NCI-H226 (cell line): Measurements from ENCODE around the gene PRCC.
"Not testable (repeated sequence)": the region's sequence is repeated elsewhere in the genome, so short reads cannot be mapped to it uniquely, and the experiment has no call there.

Experiments used
- DNase-seq: peaks from one replicate; pipeline ENCODE4 v3.0.0-alpha.2; 2015

Gene PRCC

GRCh38 chr1:156744786-156745419 is 22.4 kb upstream of the PRCC start:
- no peak for DNase-seq

GRCh38 chr1:156745881-156746280 is 21.5 kb upstream of the PRCC start:
- DNase-seq: no peak

GRCh38 chr1:156746406-156746727 is 21.0 kb upstream of the PRCC start:
- no peak for DNase-seq

GRCh38 chr1:156746728-156747631 is 20.4 kb upstream of the PRCC start:
- DNase-seq: peak; percentile 93

GRCh38 chr1:156747742-156748669 is 19.3 kb upstream of the PRCC start:
- DNase-seq: no peak

GRCh38 chr1:156748670-156749418 is 18.5 kb upstream of the PRCC start:
- peak; percentile 76 for DNase-seq

- DNase-seq: no peak
Observed at GRCh38 chr1:156749419-156750118, 17.8 kb upstream of the PRCC start.

GRCh38 chr1:156750191-156750672 is 17.1 kb upstream of the PRCC start:
- DNase-seq: peak; percentile 68

GRCh38 chr1:156750711-156751450 is 16.5 kb upstream of the PRCC start:
- no peak for DNase-seq

- no peak for DNase-seq
Observed at GRCh38 chr1:156751451-156751756, 15.9 kb upstream of the PRCC start, which contains the start of gene HDGF. Gene HDGF (minus strand): TSS chr1:156751675. CDS start chr1:156751429, 246 bp downstream.

GRCh38 chr1:156751757-156752481 is 15.4 kb upstream of the PRCC start:
- peak; percentile 98 for DNase-seq

- no peak for DNase-seq
Observed at GRCh38 chr1:156752843-156753482, 14.4 kb upstream of the PRCC start.

- no peak for DNase-seq
Observed at GRCh38 chr1:156754219-156754618, 13.1 kb upstream of the PRCC start.

- no peak for DNase-seq
Observed at GRCh38 chr1:156755527-156755950, 11.8 kb upstream of the PRCC start.

GRCh38 chr1:156756355-156756754 is 11.0 kb upstream of the PRCC start:
- DNase-seq: no peak

- not testable (repeated sequence) for DNase-seq
Observed at GRCh38 chr1:156757572-156758253, 9.6 kb upstream of the PRCC start.

GRCh38 chr1:156760092-156760795 is 7.1 kb upstream of the PRCC start:
- DNase-seq: no peak

- no peak for DNase-seq
Observed at GRCh38 chr1:156760796-156761104, 6.6 kb upstream of the PRCC start.

GRCh38 chr1:156765136-156765535 is 2.2 kb upstream of the PRCC start:
- DNase-seq: not testable (repeated sequence)
